ENCODE data around the gene IQCM. TPM values are rescaled to one million over a fixed set of nuclear protein-coding genes. Genes with fewer than 3 reads are reported as not detected.

Gene IQCM
- not detected in 2 replicates for total RNA-seq (2014; rRNA removed; shearing (Covaris generic))

GRCh38 chr4:149815743-149816142 is at the start of gene IQCM:
IQCM (minus strand) TSS chr4:149815843; CDS start chr4:149742691, 73,152 bp downstream.
- no peak for DNase-seq
- no peaks in the 10 kb centered on the region for H3K36me3 ChIP-seq
- H3K27ac ChIP-seq = no peak within 1 kb of the TSS
- no peaks in the 10 kb centered on the region for H3K9me3 ChIP-seq (replicated peaks)
- H3K4me1 ChIP-seq = no peaks in the 10 kb centered on the region
- H3K27me3 ChIP-seq = no peaks in the 10 kb centered on the region
- no peak within 1 kb of the TSS for H3K4me3 ChIP-seq

GRCh38 chr4:149857446-149857845 is 41.8 kb upstream of the IQCM start:
- H3K9me3 ChIP-seq (replicated peaks) = no peaks in the 10 kb centered on the region
- DNase-seq = no peak
- H3K4me1 ChIP-seq = no peaks in the 10 kb centered on the region
- no peak overlapping the region for H3K27ac ChIP-seq
- no peaks in the 10 kb centered on the region for H3K36me3 ChIP-seq
- H3K27me3 ChIP-seq = no peaks in the 10 kb centered on the region
- H3K4me3 ChIP-seq = no peak overlapping the region

- peak in 1 of 2 experiments; percentile 4 for DNase-seq
- no peaks in the 10 kb centered on the region for H3K4me1 ChIP-seq
- no peak overlapping the region for H3K27ac ChIP-seq
- H3K9me3 ChIP-seq (replicated peaks) = no peaks in the 10 kb centered on the region
- H3K4me3 ChIP-seq = no peak overlapping the region
- H3K36me3 ChIP-seq = no peaks in the 10 kb centered on the region
- no peaks in the 10 kb centered on the region for H3K27me3 ChIP-seq
Measured at GRCh38 chr4:149845743-149846142, 30.1 kb upstream of the IQCM start.

- DNase-seq = no peak
- no peaks in the 10 kb centered on the region for H3K4me1 ChIP-seq
- no peak overlapping the region for H3K4me3 ChIP-seq
- no peaks in the 10 kb centered on the region for H3K27me3 ChIP-seq
- H3K36me3 ChIP-seq = no peaks in the 10 kb centered on the region
- no peak overlapping the region for H3K27ac ChIP-seq
- H3K9me3 ChIP-seq (replicated peaks) = no peaks in the 10 kb centered on the region
Measured at GRCh38 chr4:149841686-149842085, 26.0 kb upstream of the IQCM start.

GRCh38 chr4:149838036-149838435 is 22.4 kb upstream of the IQCM start:
- no peaks in the 10 kb centered on the region for H3K36me3 ChIP-seq
- H3K27ac ChIP-seq = no peak overlapping the region
- no peak for DNase-seq
- no peaks in the 10 kb centered on the region for H3K4me1 ChIP-seq
- H3K4me3 ChIP-seq = no peak overlapping the region
- H3K27me3 ChIP-seq = no peaks in the 10 kb centered on the region
- no peaks in the 10 kb centered on the region for H3K9me3 ChIP-seq (replicated peaks)

GRCh38 chr4:149836546-149836945 is 20.9 kb upstream of the IQCM start:
- H3K27ac ChIP-seq = no peak overlapping the region
- H3K4me1 ChIP-seq = no peaks in the 10 kb centered on the region
- no peaks in the 10 kb centered on the region for H3K27me3 ChIP-seq
- no peaks in the 10 kb centered on the region for H3K9me3 ChIP-seq (replicated peaks)
- no peak for DNase-seq
- H3K4me3 ChIP-seq = no peak overlapping the region
- no peaks in the 10 kb centered on the region for H3K36me3 ChIP-seq

GRCh38 chr4:149835280-149835679 is 19.6 kb upstream of the IQCM start:
- Histone ChIP-seq H3K36me3 (no peaks in the 10 kb centered on the region), H3K27me3 (no peaks in the 10 kb centered on the region), H3K9me3 (replicated peaks) (no peaks in the 10 kb centered on the region), H3K27ac (no peak overlapping the region), H3K4me3 (no peak overlapping the region), H3K4me1 (no peaks in the 10 kb centered on the region)
- DNase-seq = no peak

GRCh38 chr4:149831656-149832208 is 16.1 kb upstream of the IQCM start:
- Histone ChIP-seq H3K27ac (no peak overlapping the region), H3K9me3 (replicated peaks) (no peaks in the 10 kb centered on the region), H3K27me3 (no peaks in the 10 kb centered on the region), H3K36me3 (no peaks in the 10 kb centered on the region), H3K4me3 (no peak overlapping the region), H3K4me1 (no peaks in the 10 kb centered on the region)
- no peak for DNase-seq

GRCh38 chr4:149830823-149831222 is 15.2 kb upstream of the IQCM start:
- Histone ChIP-seq H3K4me1 (no peaks in the 10 kb centered on the region), H3K9me3 (replicated peaks) (no peaks in the 10 kb centered on the region), H3K36me3 (no peaks in the 10 kb centered on the region), H3K4me3 (no peak overlapping the region), H3K27me3 (no peaks in the 10 kb centered on the region), H3K27ac (no peak overlapping the region)
- no peak for DNase-seq

- Histone ChIP-seq H3K4me3 (no peak overlapping the region), H3K36me3 (no peaks in the 10 kb centered on the region), H3K27me3 (no peaks in the 10 kb centered on the region), H3K4me1 (0 out of 2 replicates have a peak, but pooled peaks cover 6% of the 10 kb centered on the region), H3K27ac (no peak overlapping the region), H3K9me3 (replicated peaks) (no peaks in the 10 kb centered on the region)
- no peak for DNase-seq
Measured at GRCh38 chr4:149825336-149825735, 9.7 kb upstream of the IQCM start.

GRCh38 chr4:149823769-149824221 is 8.2 kb upstream of the IQCM start:
- peak overlapping the region; percentile 28 for H3K4me3 ChIP-seq
- H3K4me1 ChIP-seq = 0 out of 2 replicates have a peak, but pooled peaks cover 6% of the 10 kb centered on the region
- no peaks in the 10 kb centered on the region for H3K9me3 ChIP-seq (replicated peaks)
- H3K27ac ChIP-seq = peak overlapping the region; percentile 35
- DNase-seq = peak in 1 of 2 experiments; percentile 13
- no peaks in the 10 kb centered on the region for H3K27me3 ChIP-seq
- H3K36me3 ChIP-seq = no peaks in the 10 kb centered on the region

- H3K27ac ChIP-seq = no peak overlapping the region
Measured at GRCh38 chr4:149801416-149801815, 14.2 kb downstream of the IQCM start.

GRCh38 chr4:149799546-149799945 is 16.1 kb downstream of the IQCM start:
- no peak overlapping the region for H3K4me3 ChIP-seq
- no peaks in the 10 kb centered on the region for H3K4me1 ChIP-seq
- no peak for DNase-seq
- H3K36me3 ChIP-seq = no peaks in the 10 kb centered on the region
- H3K27ac ChIP-seq = no peak overlapping the region
- no peaks in the 10 kb centered on the region for H3K9me3 ChIP-seq (replicated peaks)
- no peaks in the 10 kb centered on the region for H3K27me3 ChIP-seq

More at GRCh38 chr4:149801416-149801815, 14.2 kb downstream of the IQCM start:
- Histone ChIP-seq H3K36me3 (no peaks in the 10 kb centered on the region), H3K9me3 (replicated peaks) (no peaks in the 10 kb centered on the region), H3K4me3 (no peak overlapping the region), H3K4me1 (no peaks in the 10 kb centered on the region), H3K27me3 (no peaks in the 10 kb centered on the region)
- DNase-seq = no peak

- Histone ChIP-seq H3K36me3 (no peaks in the 10 kb centered on the region), H3K4me3 (no peak overlapping the region), H3K27ac (no peak overlapping the region), H3K27me3 (no peaks in the 10 kb centered on the region), H3K9me3 (replicated peaks) (no peaks in the 10 kb centered on the region), H3K4me1 (no peaks in the 10 kb centered on the region)
- no peak for DNase-seq
Measured at GRCh38 chr4:149796381-149796780, 19.3 kb downstream of the IQCM start.

GRCh38 chr4:149795256-149795655 is 20.4 kb downstream of the IQCM start:
- no peak for DNase-seq
- Histone ChIP-seq H3K27ac (no peak overlapping the region), H3K36me3 (no peaks in the 10 kb centered on the region), H3K4me3 (no peak overlapping the region), H3K27me3 (no peaks in the 10 kb centered on the region), H3K9me3 (replicated peaks) (no peaks in the 10 kb centered on the region), H3K4me1 (no peaks in the 10 kb centered on the region)

- Histone ChIP-seq H3K36me3 (no peaks in the 10 kb centered on the region), H3K9me3 (replicated peaks) (no peaks in the 10 kb centered on the region), H3K4me1 (no peaks in the 10 kb centered on the region), H3K27ac (no peak overlapping the region), H3K27me3 (no peaks in the 10 kb centered on the region), H3K4me3 (no peak overlapping the region)
- no peak for DNase-seq
Measured at GRCh38 chr4:149794352-149794751, 21.3 kb downstream of the IQCM start.

All from SJCRH30 (cell line).